BJ (cell line): ENCODE results near the gene ABO. TPM values are rescaled to one million over a fixed set of nuclear protein-coding genes. Genes with fewer than 3 reads are reported as not detected.

Source experiments
- CTCF ChIA-PET: fragments of 350-600 bp; formaldehyde crosslinking; extraction: SDS; loops from one replicate; lab custom pipeline; 2021; ENCODE audit warnings: antibody characterized with exemption, inconsistent platforms; lab: Yijun Ruan, JAX
- POLR2A ChIA-PET: fragments of 300-600 bp; sonication (Branson Sonifier 250); formaldehyde crosslinking; extraction: SDS; loops from one replicate; lab custom pipeline; 2021; ENCODE audit warnings: antibody characterized with exemption; lab: Charles Lee
- DNase-seq: peaks from one replicate; pipeline ENCODE4 v3.0.0-alpha.2; 2011; ENCODE audit warnings: low read depth
- H3K27me3 ChIP-seq: 2 replicates; pipeline ENCODE4 v1.6.0; 2011; ENCODE audit warnings: low read length; ENCODE audit not compliant: control insufficient read depth, insufficient read depth
- H3K36me3 ChIP-seq: 2 replicates; pipeline ENCODE4 v1.5.1; 2011; ENCODE audit warnings: low read length; ENCODE audit not compliant: control insufficient read depth, insufficient read depth
- H3K4me3 ChIP-seq: 2 replicates; pipeline ENCODE4 v1.5.1; 2011; ENCODE audit warnings: low read depth, mild to moderate bottlenecking, control low read depth, low read length
- polyA plus RNA-seq: library from polyadenylated mRNA; depleted of rRNA; stranded (reverse); fragments of >200 nt; gene quantifications from 2 replicates; pipeline ENCODE4 v1.2.3, GENCODE V29; 2011
- TF ChIP-seq, protein P1 (sequence below): IDR thresholded peaks from 2 replicates; pipeline ENCODE4 v1.5.1; 2011; ENCODE audit warnings: low read depth, mild to moderate bottlenecking, control low read depth, inconsistent platforms, low read length, moderate library complexity; ENCODE audit not compliant: insufficient read depth

The ABO gene
- polyA plus RNA-seq, 1 experiment, result not detected

- TF ChIP-seq, protein P1, sequence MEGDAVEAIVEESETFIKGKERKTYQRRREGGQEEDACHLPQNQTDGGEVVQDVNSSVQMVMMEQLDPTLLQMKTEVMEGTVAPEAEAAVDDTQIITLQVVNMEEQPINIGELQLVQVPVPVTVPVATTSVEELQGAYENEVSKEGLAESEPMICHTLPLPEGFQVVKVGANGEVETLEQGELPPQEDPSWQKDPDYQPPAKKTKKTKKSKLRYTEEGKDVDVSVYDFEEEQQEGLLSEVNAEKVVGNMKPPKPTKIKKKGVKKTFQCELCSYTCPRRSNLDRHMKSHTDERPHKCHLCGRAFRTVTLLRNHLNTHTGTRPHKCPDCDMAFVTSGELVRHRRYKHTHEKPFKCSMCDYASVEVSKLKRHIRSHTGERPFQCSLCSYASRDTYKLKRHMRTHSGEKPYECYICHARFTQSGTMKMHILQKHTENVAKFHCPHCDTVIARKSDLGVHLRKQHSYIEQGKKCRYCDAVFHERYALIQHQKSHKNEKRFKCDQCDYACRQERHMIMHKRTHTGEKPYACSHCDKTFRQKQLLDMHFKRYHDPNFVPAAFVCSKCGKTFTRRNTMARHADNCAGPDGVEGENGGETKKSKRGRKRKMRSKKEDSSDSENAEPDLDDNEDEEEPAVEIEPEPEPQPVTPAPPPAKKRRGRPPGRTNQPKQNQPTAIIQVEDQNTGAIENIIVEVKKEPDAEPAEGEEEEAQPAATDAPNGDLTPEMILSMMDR, result no peak
- H3K36me3 ChIP-seq, result no peaks in the 10 kb centered on the region
- H3K4me3 ChIP-seq, result no peak overlapping the region
- H3K27me3 ChIP-seq, result peaks cover 9% of the 10 kb centered on the region
- no peak for DNase-seq
- ChIA-PET CTCF (no interaction called here), POLR2A (interaction anchor here (0.6 kb wide), 1 partner anchor 25 kb away, joined by 4 read pairs; no protein-coding TSS in a partner anchor)
Measured at GRCh38 chr9:133268335-133269056, 6.5 kb downstream of the ABO start.

DNA sequence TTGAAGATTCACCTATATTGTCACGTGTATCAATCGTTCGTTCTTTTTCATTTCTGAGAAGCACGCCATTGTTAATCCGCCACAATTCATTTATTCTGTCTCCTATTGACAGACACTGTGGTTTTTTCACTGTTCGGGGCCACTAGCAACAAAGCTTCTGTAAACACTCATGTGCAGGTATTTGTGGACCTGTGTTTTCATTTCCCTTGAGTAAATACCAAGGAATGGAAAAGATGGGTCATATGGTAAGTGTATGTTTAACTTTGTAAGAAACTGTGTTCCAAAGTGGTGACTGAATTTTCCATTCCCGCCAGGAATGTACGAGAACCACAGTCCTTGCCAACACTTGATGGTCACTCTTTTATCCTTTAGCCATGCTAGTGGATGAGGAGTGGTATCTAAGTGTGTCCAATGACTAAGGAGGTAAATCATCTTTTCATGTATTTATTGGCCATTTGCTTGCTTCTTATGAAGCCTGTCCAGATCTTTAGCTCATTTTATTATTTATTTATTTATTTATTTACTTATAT lies 10.7 kb downstream of the ABO start:
- TF ChIP-seq, protein P1, result no peak
- Histone ChIP-seq H3K36me3 (no peaks in the 10 kb centered on the region), H3K27me3 (no peaks in the 10 kb centered on the region; the same call in none of the 2 replicates), H3K4me3 (no peak overlapping the region)
- no peak for DNase-seq
- ChIA-PET POLR2A (no interaction called here), CTCF (no interaction called here)

GRCh38 chr9:133263557-133263956 lies 11.4 kb downstream of the ABO start:
- CTCF ChIA-PET, result no interaction called here
- Histone ChIP-seq H3K4me3 (no peak overlapping the region), H3K27me3 (no peaks in the 10 kb centered on the region; the same call in none of the 2 replicates), H3K36me3 (no peaks in the 10 kb centered on the region)
- DNase-seq, result no peak
- POLR2A ChIA-PET, result no interaction called here
- TF ChIP-seq, protein P1, result no peak

- TF ChIP-seq, protein P1, result no peak
- ChIA-PET CTCF (interaction anchor here (0.9 kb wide), 1 partner anchor 23 kb away, joined by 3 read pairs; no protein-coding TSS in a partner anchor), POLR2A (no interaction called here)
- DNase-seq, result no peak
- Histone ChIP-seq H3K36me3 (no peaks in the 10 kb centered on the region), H3K27me3 (no peaks in the 10 kb centered on the region; the same call in 1 of the 2 replicates), H3K4me3 (no peak overlapping the region)
Measured at GRCh38 chr9:133262226-133262625, 12.8 kb downstream of the ABO start.

DNA sequence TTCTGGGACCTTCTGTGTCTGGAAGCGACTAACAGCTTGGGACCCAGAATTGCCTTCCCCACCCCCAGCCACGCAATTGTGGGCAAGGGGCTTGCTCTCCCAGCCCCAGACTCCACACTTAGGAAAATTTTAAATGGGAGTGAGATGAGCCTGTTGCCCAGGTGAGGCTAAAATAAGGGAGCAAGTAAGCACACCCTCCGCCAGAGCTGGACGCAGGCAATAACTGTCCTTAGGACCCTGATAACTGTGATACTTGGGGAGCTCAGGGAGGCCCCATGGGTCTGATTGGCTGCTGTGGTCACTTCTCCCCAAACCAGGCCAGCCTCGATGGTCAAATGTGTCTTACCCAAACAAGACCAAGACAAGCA lies 13.3 kb downstream of the ABO start:
- H3K27me3 ChIP-seq, result no peaks in the 10 kb centered on the region; the same call in 1 of the 2 replicates

More for the DNA sequence above, 13.3 kb downstream of the ABO start:
- H3K36me3 ChIP-seq, result no peaks in the 10 kb centered on the region
- no peak for DNase-seq
- TF ChIP-seq, protein P1, result no peak
- ChIA-PET POLR2A (no interaction called here), CTCF (interaction anchor here (0.9 kb wide), 1 partner anchor 23 kb away, joined by 3 read pairs; no protein-coding TSS in a partner anchor)
- H3K4me3 ChIP-seq, result no peak overlapping the region
